Activated T-cell treated with anti-CD3 and anti-CD28 coated beads, Interleukin-2, amount 50 U/mL, for 24 hours (primary cell): Measurements from ENCODE around the gene SCGB3A1.

Source experiments
- DNase-seq: peaks from one replicate; pipeline ENCODE4 v3.0.0-alpha.2; 2020
- H3K27ac Mint-ChIP-seq: 2 replicates; pipeline ENCODE4 v1.8.0; 2020; ENCODE audit warnings: mild to moderate bottlenecking, mixed read lengths
- H3K27me3 Mint-ChIP-seq: 2 replicates; pipeline ENCODE4 v1.8.0; 2020; ENCODE audit warnings: mixed read lengths
- H3K36me3 Mint-ChIP-seq: 2 replicates; pipeline ENCODE4 v1.8.0; 2020; ENCODE audit warnings: low read depth, mixed read lengths
- H3K4me1 Mint-ChIP-seq: 2 replicates; pipeline ENCODE4 v1.8.0; 2020; ENCODE audit warnings: low read depth, mixed read lengths
- H3K4me3 Mint-ChIP-seq: 2 replicates; pipeline ENCODE4 v1.8.0; 2020; ENCODE audit warnings: mild to moderate bottlenecking, moderate library complexity, mixed read lengths
- H3K9me3 Mint-ChIP-seq: 2 replicates; pipeline ENCODE4 v1.8.0; 2020; ENCODE audit warnings: mixed read lengths

The SCGB3A1 gene

DNA sequence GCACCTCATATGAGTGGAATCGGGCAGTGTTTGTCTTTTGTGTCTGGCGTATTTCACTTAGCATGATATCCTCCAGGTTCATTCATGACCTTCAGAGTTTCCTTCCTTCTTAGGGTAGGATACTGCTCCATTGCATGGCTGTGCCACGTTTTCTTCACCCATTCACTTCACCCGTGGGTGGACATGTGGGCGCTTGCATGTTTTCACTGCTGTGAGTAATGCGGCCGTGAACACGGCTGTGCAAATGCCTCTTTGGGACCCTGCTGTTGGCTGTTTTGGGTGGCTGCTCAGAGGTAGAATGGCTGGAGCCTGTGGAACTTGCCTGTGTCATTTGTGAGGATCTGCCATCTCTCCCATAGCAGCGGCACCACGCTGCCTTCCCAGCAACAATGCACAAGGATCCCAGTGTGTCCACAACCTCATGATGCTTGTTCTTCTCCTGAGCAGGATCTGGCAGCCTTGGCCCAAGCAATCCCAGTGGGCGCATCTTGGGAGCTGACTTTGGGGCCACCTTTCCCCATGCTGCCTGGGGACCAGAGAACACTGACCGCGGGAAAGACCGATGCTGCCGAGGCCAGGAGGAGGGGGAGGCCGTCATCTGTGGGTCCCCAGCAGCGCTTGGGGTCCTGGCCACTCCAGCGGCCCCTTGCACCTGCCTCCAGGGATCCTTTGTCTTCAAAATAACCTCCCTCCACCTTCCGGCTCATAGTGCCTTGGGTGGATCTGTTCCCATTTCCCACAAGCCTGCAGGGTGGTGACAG is 2.3 kb upstream of the SCGB3A1 start:
- Mint-ChIP-seq H3K36me3 (no peaks in the 10 kb centered on the region), H3K9me3 (no peaks in the 10 kb centered on the region), H3K27ac (no peak overlapping the region), H3K4me3 (no peak overlapping the region), H3K4me1 (peaks cover 9% of the 10 kb centered on the region), H3K27me3 (peaks cover 38% of the 10 kb centered on the region)
- no peak for DNase-seq

- Mint-ChIP-seq H3K4me3 (no peak overlapping the region), H3K27me3 (peaks cover 48% of the 10 kb centered on the region), H3K4me1 (peaks cover 9% of the 10 kb centered on the region), H3K9me3 (no peaks in the 10 kb centered on the region), H3K27ac (no peak overlapping the region), H3K36me3 (no peaks in the 10 kb centered on the region)
- no peak for DNase-seq
Observed at GRCh38 chr5:180592176-180592575, 877 bp upstream of the SCGB3A1 start.

GRCh38 chr5:180590543-180591310 is 572 bp downstream of the SCGB3A1 start:
- no peak overlapping the region for H3K4me3 Mint-ChIP-seq
- no peaks in the 10 kb centered on the region for H3K36me3 Mint-ChIP-seq
- H3K27me3 Mint-ChIP-seq = peaks cover 50% of the 10 kb centered on the region
- peaks cover 9% of the 10 kb centered on the region for H3K4me1 Mint-ChIP-seq
- H3K9me3 Mint-ChIP-seq = no peaks in the 10 kb centered on the region
- no peak for DNase-seq
- no peak overlapping the region for H3K27ac Mint-ChIP-seq

DNA sequence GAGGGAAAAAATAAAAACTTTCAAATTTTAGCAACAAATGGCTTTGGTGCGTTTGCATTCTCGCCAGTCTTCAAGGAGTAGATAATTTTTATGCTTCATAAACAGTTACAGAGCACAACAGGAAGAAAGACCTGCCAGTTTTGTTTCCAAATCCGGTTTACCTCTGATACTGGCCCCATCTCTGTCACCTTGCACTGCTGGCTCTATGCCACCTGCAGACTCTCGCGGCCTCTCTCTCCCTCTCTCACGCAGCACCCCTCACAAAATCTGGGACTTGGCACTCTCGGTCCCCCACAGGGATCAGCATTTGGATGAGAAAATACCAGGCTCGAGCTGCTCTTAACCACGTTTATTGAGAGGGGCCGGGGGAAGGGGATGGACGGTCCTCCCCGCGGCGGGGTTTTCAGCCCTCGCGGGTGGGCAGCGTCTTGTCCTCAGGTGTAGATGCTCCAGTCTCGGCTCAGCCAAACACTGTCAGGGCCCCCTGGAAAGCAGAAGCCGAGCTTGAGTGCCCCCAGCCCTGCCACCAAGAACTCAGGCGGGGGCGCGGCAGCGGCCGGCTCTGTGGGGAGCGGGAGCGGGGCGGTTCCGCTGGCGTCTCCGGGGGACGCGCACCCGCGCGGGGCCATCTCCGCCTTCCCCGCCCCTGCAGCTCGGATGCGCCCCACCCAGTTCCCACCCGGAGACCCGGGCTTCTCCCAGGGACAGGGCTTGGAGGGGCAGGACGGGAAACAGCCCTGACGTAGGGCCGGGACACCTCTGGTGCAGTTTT is 1.3 kb downstream of the SCGB3A1 start:
- H3K27ac Mint-ChIP-seq = no peak overlapping the region
- H3K27me3 Mint-ChIP-seq = peaks cover 54% of the 10 kb centered on the region
- no peak overlapping the region for H3K4me3 Mint-ChIP-seq
- no peaks in the 10 kb centered on the region for H3K36me3 Mint-ChIP-seq
- no peak for DNase-seq
- H3K4me1 Mint-ChIP-seq = peaks cover 9% of the 10 kb centered on the region
- H3K9me3 Mint-ChIP-seq = no peaks in the 10 kb centered on the region

GRCh38 chr5:180586870-180587269 is 4.4 kb downstream of the SCGB3A1 start:
- Mint-ChIP-seq H3K27me3 (peaks cover 31% of the 10 kb centered on the region), H3K4me3 (no peak overlapping the region), H3K9me3 (no peaks in the 10 kb centered on the region), H3K27ac (no peak overlapping the region), H3K36me3 (no peaks in the 10 kb centered on the region), H3K4me1 (peaks cover 5% of the 10 kb centered on the region)
- no peak for DNase-seq

GRCh38 chr5:180586204-180586603 is 5.1 kb downstream of the SCGB3A1 start:
- Mint-ChIP-seq H3K4me3 (no peak overlapping the region), H3K27ac (no peak overlapping the region), H3K4me1 (peaks cover 5% of the 10 kb centered on the region), H3K27me3 (peaks cover 30% of the 10 kb centered on the region), H3K36me3 (no peaks in the 10 kb centered on the region), H3K9me3 (no peaks in the 10 kb centered on the region)
- no peak for DNase-seq

GRCh38 chr5:180583738-180584137 is 7.6 kb downstream of the SCGB3A1 start:
- no peak for DNase-seq
- no peaks in the 10 kb centered on the region for H3K9me3 Mint-ChIP-seq
- no peak overlapping the region for H3K4me3 Mint-ChIP-seq
- H3K36me3 Mint-ChIP-seq = no peaks in the 10 kb centered on the region
- H3K27ac Mint-ChIP-seq = no peak overlapping the region
- H3K27me3 Mint-ChIP-seq = peaks cover 17% of the 10 kb centered on the region
- no peaks in the 10 kb centered on the region for H3K4me1 Mint-ChIP-seq

DNA sequence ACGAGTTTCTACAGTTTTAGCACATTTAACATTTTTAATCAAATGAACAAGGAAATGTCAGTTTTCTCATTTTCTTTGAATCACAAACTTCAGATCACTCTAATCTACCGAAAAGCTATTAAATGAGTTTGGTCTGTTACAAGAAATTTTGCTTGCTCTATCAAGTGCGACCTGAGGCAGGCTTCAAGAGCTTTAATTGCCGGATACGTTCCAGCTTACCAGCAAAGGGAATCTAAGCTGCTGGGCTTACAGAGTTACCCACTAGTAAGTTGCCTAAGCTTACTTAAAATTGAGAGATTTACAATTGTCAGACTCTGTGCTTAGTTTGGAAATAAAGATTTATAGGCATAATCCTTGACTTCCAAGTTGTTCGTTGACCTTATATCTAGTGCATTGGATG is 10.6 kb downstream of the SCGB3A1 start:
- peaks cover 29% of the 10 kb centered on the region for H3K36me3 Mint-ChIP-seq
- peaks cover 3% of the 10 kb centered on the region for H3K27me3 Mint-ChIP-seq
- DNase-seq = no peak
- no peaks in the 10 kb centered on the region for H3K9me3 Mint-ChIP-seq
- H3K4me3 Mint-ChIP-seq = no peak overlapping the region
- H3K4me1 Mint-ChIP-seq = peaks cover 11% of the 10 kb centered on the region
- no peak overlapping the region for H3K27ac Mint-ChIP-seq

- peaks cover 76% of the 10 kb centered on the region for H3K36me3 Mint-ChIP-seq
- H3K27ac Mint-ChIP-seq = peak overlapping the region; percentile 81
- peaks cover 17% of the 10 kb centered on the region for H3K4me1 Mint-ChIP-seq
- H3K27me3 Mint-ChIP-seq = no peaks in the 10 kb centered on the region
- no peaks in the 10 kb centered on the region for H3K9me3 Mint-ChIP-seq
- H3K4me3 Mint-ChIP-seq = no peak overlapping the region
- DNase-seq = no peak
Observed at GRCh38 chr5:180575571-180575970, 15.7 kb downstream of the SCGB3A1 start.

DNA sequence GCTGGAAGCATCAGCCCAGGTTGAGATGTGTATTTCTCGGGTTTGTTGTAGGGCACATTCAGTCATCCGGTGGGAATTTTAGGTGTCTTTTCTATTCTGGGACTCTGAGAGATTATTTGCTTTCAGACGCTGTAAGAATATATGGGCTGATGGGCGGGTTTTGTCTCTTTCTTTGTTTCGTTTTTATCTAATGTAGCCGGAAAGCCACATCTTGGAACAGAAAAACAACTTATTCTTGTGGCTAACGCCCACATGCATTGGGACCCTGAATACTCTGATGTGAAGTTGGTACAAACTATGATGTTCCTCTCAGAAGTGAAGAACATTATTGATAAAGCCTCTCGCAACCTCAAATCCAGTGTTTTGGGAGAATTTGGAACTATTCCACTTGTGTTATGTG is 22.4 kb downstream of the SCGB3A1 start:
- H3K27me3 Mint-ChIP-seq = no peaks in the 10 kb centered on the region
- DNase-seq = no peak
- peaks cover 91% of the 10 kb centered on the region for H3K36me3 Mint-ChIP-seq
- H3K4me1 Mint-ChIP-seq = peaks cover 22% of the 10 kb centered on the region
- peak overlapping the region; percentile 69 for H3K27ac Mint-ChIP-seq
- no peaks in the 10 kb centered on the region for H3K9me3 Mint-ChIP-seq
- H3K4me3 Mint-ChIP-seq = peak overlapping the region; percentile 18

DNA sequence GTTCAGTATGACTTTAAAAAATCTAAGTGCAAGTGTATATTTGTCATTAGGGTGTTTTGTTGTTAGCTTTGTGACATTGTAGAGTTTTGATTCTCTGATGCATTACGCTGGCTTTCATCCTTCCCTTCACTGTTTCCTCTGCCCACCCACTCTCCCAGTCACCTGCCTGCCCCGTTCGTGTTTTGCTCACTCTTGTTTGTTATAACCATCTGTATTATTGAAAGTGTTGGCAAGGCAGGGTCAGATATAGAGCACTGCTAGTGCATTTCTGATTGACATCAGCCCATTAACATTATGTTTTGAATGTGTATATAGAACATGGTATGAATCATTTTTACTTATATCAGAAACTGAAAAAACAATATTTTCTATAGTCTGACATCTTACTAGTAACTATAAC is 27.3 kb downstream of the SCGB3A1 start:
- Mint-ChIP-seq H3K4me1 (peaks cover 56% of the 10 kb centered on the region), H3K4me3 (no peak overlapping the region), H3K36me3 (peaks cover 88% of the 10 kb centered on the region), H3K9me3 (no peaks in the 10 kb centered on the region), H3K27me3 (no peaks in the 10 kb centered on the region), H3K27ac (peak overlapping the region; percentile 18)
- DNase-seq = no peak

DNA sequence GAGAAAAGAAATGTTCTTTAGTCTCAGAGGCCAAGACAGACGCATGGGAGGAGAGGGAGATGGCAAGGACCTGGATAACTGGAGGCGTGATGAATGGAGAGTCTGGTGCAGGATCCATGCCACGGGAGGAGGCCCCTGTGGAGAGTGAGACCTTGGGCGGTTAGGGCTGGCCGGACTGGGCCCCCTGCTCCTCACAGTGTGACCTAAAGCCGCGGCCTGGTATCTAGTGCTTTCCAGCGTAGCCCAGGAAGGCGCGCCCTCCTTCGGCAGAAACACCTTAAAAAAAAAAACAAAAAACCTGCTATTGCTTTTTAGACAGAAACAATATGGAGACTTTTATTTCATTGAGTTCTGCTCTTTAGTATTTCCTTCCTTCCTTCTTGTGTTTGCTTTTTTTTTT is 33.1 kb downstream of the SCGB3A1 start:
- H3K27me3 Mint-ChIP-seq = no peaks in the 10 kb centered on the region
- no peak overlapping the region for H3K4me3 Mint-ChIP-seq
- H3K36me3 Mint-ChIP-seq = peaks cover 90% of the 10 kb centered on the region
- H3K9me3 Mint-ChIP-seq = no peaks in the 10 kb centered on the region
- no peak for DNase-seq
- H3K4me1 Mint-ChIP-seq = peaks cover 54% of the 10 kb centered on the region
- peak overlapping the region; percentile 34 for H3K27ac Mint-ChIP-seq

DNA sequence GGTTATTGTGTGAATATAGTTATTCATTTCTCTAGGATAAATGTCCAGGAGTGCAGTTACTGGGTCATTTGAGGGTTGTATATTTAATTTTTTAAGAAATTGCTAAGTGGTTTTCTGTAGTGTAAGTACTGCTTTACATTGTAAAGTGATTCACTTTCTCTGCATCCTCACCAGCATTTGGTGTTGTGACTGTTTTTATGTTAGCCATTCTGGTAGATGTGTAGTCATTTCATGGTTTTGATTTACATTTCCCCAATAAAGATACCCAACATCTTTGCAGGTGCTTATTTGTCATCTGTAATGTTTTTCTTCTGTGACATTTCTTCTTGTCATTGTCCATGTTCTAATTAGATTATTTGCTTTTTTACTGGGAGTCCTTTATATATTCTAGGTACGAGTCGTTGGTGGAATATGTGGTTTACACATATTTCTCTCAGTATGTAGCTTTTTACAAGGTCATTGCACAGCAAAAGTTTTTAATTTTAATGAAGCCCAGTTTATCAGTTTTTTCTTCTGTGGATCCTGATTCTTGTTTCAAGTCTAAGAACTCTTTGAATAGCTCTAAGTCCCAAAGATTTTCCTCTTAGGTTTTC is 34.0 kb downstream of the SCGB3A1 start:
- H3K27me3 Mint-ChIP-seq = no peaks in the 10 kb centered on the region
- no peaks in the 10 kb centered on the region for H3K9me3 Mint-ChIP-seq
- H3K36me3 Mint-ChIP-seq = peaks cover 92% of the 10 kb centered on the region
- H3K4me1 Mint-ChIP-seq = peaks cover 48% of the 10 kb centered on the region
- no peak overlapping the region for H3K4me3 Mint-ChIP-seq
- H3K27ac Mint-ChIP-seq = peak overlapping the region; percentile 34
- DNase-seq = no peak

- Mint-ChIP-seq H3K4me1 (peaks cover 30% of the 10 kb centered on the region), H3K36me3 (peaks cover 91% of the 10 kb centered on the region), H3K27ac (no peak overlapping the region), H3K9me3 (no peaks in the 10 kb centered on the region), H3K27me3 (no peaks in the 10 kb centered on the region), H3K4me3 (no peak overlapping the region)
- no peak for DNase-seq
Observed at GRCh38 chr5:180555168-180555921, 36.0 kb downstream of the SCGB3A1 start.
